NCI-H510A (cell line): ENCODE data around the gene WWP2.
A peak's percentile ranks its signal among the peaks of the same experiment; 100 is the strongest.
"Not testable (repeated sequence)": the region's sequence is repeated elsewhere in the genome, so short reads cannot be mapped to it uniquely, and the experiment has no call there.

Experiments
- DNase-seq: peaks from one replicate; lab custom pipeline; 2025; lab: John Stamatoyannopoulos, UW

Gene WWP2

GRCh38 chr16:69745959-69746358 is 16.2 kb upstream of the WWP2 start:
- DNase-seq: no peak

- DNase-seq: no peak
Measured at GRCh38 chr16:69747115-69747514, 15.0 kb upstream of the WWP2 start.

- no peak for DNase-seq
Measured at GRCh38 chr16:69748694-69749345, 13.3 kb upstream of the WWP2 start.

- no peak for DNase-seq
Measured at GRCh38 chr16:69754143-69754468, 8.0 kb upstream of the WWP2 start.

- DNase-seq: peak; percentile 87
Measured at GRCh38 chr16:69754469-69755310, 7.4 kb upstream of the WWP2 start, which contains the start of gene NOB1. Gene NOB1 (minus strand): TSS chr16:69754926. CDS start chr16:69754910, 16 bp downstream.

DNA sequence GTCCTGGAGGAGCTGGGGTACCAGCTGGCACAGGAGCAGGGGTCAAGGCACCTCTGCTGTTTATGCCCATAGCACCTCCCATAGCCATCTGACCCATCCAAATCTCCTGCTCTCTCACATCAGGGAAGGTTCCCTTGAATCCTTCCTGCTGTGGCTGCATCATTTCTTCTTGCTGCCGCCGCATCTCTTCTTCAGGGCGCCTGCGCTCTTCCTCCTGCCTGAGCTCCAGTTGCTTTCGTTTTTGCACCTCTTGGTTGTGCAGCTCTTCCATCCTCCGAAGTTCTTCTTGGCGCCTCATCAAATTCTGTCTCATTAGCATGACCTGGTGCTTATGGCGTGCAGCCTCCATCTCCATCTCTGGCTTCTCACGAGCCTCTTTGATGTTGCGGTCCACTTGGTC is 5.4 kb upstream of the WWP2 start:
- DNase-seq: no peak

DNA sequence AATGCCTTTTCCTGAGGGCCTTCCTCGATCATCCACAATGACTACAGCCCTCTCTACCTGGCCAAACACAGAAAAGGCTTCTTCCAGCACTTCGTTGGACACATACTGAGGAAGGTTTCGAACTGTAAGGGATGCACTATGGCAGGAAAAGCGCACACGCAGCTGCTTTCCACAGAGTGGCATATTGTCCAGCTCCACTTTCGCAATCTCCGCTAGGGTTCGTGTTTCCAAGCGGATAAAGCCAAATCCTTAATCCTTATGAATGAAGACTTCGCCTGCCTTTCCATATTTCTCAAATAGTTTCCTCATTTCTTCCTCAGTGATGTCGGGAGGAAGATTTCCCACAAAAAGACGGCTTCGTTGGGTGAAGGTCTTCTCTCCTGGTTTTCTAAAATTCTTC is 4.8 kb upstream of the WWP2 start:
- not testable (repeated sequence) for DNase-seq

- DNase-seq: no peak
Measured at GRCh38 chr16:69762814-69763598, 874 bp downstream of the WWP2 start.

DNA sequence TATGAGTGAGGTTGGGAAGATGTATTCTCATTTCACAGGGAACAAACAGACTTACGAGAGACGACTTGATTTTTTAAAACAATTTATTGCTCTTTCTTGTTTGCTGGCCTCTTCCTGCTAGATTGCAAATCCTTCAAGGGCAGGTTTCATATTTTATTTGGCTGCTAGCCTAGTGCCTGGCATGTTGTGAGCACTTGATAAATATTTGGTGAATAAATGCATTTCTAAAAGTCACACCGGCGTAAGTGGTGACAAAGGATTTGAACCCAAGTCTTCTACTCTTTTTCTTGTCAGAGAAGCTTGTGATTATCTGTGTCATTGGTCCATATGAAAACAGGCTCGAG is 1.4 kb downstream of the WWP2 start:
- DNase-seq: no peak

GRCh38 chr16:69767459-69768229 is 5.5 kb downstream of the WWP2 start:
- no peak for DNase-seq

GRCh38 chr16:69768666-69769065 is 6.5 kb downstream of the WWP2 start:
- DNase-seq: no peak

- no peak for DNase-seq
Measured at GRCh38 chr16:69769404-69769803, 7.3 kb downstream of the WWP2 start.

DNA sequence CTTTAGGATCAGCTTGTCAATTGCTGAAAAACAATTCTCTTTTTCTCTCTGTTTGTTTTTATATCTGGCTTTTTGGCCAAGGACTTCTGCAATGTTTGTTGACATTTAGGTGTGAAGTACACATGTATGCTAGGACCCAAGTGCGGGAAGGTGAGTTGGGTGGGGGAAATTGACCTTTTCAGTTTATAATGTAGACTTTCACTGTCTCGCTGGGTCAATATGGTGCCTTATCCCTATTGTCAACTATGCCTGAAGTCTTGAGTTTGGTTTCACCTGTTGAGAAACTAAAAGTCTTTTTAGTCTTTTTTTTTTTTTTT is 9.5 kb downstream of the WWP2 start:
- no peak for DNase-seq

- no peak for DNase-seq
Measured at GRCh38 chr16:69773260-69773947, 11.3 kb downstream of the WWP2 start.

DNA sequence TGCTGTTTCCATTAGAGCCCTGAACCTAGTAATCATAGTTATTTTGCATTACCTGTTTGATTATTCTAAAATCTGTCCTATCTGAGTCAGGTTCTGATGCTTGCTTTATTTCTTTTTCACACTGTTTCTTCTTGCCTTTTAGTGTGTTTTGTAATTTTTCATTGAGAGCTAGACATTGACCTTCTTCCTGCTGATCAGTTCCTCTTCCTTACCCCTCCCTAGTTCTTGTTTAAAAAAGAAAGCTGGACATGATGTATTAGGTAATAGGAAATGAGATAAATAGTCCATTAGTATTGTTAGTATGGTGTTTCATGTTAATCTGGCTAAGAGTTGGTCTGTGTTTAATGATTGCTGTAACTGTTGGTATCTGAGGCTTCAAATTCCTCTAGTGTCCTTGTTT is 13.4 kb downstream of the WWP2 start:
- no peak for DNase-seq

DNA sequence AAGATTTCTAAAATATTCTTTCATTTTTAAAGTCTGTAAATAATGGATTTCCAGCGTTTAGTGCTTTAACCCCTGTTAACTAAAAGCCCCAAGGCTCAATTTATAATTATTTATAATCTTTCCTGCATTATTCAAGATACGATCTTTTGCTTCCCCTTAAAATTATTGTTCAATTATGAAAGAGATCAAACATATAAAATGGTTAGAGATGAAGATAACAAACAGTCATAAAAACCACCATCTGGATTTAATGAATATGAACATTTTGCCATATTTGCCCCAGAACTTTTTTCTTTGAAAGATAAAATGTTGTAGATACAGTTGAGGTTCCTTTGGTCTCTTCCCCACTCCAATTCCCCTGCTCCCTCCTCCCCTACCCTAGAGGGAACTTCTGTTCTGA is 17.6 kb downstream of the WWP2 start:
- DNase-seq: no peak

DNA sequence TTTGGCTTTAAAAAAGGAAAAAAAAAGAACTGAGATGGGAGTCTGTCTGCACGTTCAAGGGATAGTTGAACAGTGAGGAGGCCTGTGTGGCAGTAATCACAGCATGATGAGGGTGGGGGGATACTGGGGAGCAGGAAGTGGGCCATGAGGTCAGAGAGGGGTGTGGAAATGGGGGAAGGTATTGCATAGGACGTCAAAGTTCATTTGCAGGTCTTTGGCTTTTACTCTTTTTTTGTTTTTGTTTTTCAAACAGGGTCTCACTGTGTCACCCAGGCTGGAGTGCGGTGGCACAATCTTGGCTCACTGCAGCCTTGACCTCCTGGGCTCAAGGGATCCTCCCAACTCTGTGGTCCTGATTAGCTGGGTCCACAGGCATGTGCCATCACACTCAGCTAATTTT is 19.0 kb downstream of the WWP2 start:
- no peak for DNase-seq

DNA sequence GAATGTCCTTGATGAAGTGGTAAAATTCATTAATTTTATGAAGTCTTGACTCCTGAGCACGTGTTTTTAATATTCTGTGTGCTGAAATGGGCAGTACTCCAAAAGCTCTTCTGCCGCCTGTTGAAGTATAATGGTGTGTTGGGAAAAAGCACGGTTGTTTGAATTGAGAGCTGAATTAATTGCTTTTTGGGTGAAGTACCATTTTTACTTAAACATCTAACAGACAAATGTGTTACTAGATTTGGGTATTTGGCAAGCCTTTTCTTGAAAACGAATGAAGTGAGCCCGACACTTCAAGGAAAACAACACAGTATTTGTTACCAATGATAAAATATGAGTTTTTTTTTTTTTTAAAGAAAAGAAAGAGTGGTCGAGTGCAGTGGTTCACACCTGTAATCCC is 22.5 kb downstream of the WWP2 start:
- DNase-seq: no peak

DNA sequence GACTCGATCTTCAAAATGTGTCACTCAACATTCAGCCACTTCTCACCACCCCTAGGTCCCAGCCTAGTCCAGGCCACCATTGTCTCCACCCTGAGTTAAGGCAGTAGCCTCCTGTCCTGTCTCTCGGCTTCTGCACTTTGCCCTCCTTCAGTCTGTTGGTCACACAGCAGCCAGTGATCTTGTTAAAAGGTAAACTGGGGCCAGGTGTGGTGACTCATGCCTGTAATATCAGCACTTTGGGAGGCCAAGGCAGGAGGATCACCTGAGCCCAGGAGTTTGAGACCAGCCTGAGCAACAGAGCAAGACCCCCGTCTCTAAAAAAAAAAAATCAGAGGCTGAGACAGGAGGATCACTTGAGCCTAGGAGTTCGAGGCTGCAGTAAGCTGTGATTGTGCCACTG is 25.8 kb downstream of the WWP2 start:
- no peak for DNase-seq

- DNase-seq: not testable (repeated sequence)
Measured at GRCh38 chr16:69791391-69791847, 29.3 kb downstream of the WWP2 start.

DNA sequence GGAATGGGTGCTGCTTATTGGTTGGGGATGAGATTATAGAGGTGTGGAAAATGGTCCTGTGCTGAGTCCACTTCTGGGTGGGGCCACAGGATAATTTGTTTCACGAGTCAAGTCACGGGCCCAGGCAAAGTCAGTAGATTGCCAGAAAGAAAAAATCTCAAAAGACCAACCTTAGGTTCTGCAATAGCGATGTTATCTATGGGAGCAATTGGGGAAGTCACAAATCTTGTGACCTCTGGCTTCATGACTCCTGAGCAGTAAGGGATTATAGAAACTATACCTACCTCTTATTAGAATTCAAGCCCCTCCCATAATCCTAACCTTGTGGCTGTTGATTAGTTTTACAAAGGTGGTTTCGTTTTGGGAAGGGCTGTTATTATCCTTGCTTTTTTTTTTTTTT is 31.4 kb downstream of the WWP2 start:
- no peak for DNase-seq

DNA sequence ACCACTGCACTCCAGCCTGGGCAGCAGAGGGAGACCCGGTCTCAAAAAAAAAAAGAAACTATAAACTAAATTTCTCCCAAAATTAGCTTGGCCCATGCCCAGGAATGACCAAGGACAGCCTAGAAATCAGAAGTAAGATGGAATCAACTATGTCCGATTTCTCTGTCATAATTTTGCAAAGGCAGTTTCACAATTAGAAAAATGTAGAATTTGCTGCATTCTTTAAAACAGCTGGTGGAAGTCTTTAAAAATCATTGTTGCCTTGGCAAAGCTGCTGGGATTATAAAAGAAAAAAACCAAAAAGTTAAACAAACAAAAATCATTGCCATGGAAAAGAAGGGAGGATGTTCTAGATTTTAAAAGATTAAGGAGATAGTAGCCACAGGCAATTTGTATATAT is 32.4 kb downstream of the WWP2 start:
- no peak for DNase-seq
